HL-60 (cell line): Measurements from ENCODE around the gene SUGP1.

Experiments used
- DNase-seq, 2 experiments: peaks; one replicate each; pipeline ENCODE4 v3.0.0-alpha.2; 2010 to 2020; ENCODE audit warnings: low read depth in 1 of 2, low spot score in 1 of 2
- H3K27ac ChIP-seq: fragments of 250-450 bp; sonication (Bioruptor Pico); replicated peaks from 2 replicates; pipeline ENCODE4 v1.5.1; 2020; ENCODE audit warnings: mild to moderate bottlenecking, moderate library complexity
- H3K27me3 ChIP-seq: fragments of 250-450 bp; sonication (Bioruptor Pico); 2 replicates; pipeline ENCODE4 v1.5.1; 2021; ENCODE audit warnings: mild to moderate bottlenecking, moderate library complexity; ENCODE audit not compliant: insufficient read depth, poor library complexity, severe bottlenecking
- H3K4me3 ChIP-seq: replicated peaks from 2 replicates; pipeline ENCODE4 v1.5.1; 2011; ENCODE audit warnings: mild to moderate bottlenecking, control low read depth, low read length; ENCODE audit not compliant: insufficient read depth
- GABPA ChIP-seq: IDR thresholded peaks from 2 replicates; pipeline ENCODE4 v1.6.1; 2012; ENCODE audit warnings: low read depth
- POLR2AphosphoS5 ChIP-seq: IDR thresholded peaks from 2 replicates; pipeline ENCODE4 v1.6.1; 2012; ENCODE audit warnings: low read depth
- SPI1 ChIP-seq: IDR thresholded peaks from 2 replicates; pipeline ENCODE4 v1.6.1; 2012; ENCODE audit warnings: low read depth, mild to moderate bottlenecking, borderline replicate concordance
- TF ChIP-seq, protein P1 (sequence below): IDR thresholded peaks from one replicate; pipeline ENCODE4 v1.5.1; 2011; ENCODE audit warnings: low read length, control low read depth, inconsistent platforms; ENCODE audit not compliant: insufficient read depth
- TF ChIP-seq, protein P2 (sequence below): IDR thresholded peaks from 2 replicates; pipeline ENCODE4 v1.6.1; 2012; ENCODE audit warnings: low read depth; ENCODE audit not compliant: insufficient replicate concordance

Gene SUGP1

DNA sequence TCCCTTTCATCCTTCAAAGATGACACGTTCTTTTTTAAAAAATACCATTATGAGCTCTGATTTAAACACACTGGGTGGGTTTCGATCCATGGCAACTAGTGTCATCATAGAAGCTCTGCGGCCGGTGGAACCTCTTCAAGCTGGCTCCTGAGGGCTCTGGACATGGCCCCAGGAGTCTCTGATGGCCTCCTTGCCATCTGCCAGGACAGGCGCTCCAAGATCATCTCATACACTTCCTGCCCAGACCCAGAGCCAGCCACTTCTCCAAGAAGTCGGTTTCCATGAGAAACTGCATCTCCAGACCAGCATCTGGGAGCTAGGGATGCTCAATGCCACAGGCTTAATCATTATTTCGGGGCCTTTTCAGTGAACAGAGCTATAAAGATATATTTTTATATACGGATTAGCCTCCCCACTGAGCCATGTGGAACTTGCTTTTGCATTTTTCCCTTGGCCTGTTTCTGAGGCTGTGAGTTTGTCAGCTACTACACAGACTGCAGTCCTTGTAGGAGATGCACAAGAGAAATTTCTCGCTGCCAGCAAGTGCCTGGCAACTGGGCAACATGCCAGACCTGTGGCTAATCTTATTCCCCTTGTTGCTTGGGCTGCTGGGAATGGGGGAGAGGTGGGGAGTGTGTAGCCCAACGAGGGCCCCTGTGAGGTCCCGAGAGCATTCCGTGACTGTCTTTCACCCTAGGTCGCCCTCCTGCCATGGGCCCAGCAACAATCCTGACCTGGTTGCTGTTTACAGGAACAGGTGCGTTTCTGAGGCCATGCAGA is 15.9 kb downstream of the SUGP1 start:
- no peaks in the 10 kb centered on the region for H3K27me3 ChIP-seq
- TF ChIP-seq SPI1 (no peak), POLR2AphosphoS5 (no peak), GABPA (no peak)
- TF ChIP-seq, protein P1, sequence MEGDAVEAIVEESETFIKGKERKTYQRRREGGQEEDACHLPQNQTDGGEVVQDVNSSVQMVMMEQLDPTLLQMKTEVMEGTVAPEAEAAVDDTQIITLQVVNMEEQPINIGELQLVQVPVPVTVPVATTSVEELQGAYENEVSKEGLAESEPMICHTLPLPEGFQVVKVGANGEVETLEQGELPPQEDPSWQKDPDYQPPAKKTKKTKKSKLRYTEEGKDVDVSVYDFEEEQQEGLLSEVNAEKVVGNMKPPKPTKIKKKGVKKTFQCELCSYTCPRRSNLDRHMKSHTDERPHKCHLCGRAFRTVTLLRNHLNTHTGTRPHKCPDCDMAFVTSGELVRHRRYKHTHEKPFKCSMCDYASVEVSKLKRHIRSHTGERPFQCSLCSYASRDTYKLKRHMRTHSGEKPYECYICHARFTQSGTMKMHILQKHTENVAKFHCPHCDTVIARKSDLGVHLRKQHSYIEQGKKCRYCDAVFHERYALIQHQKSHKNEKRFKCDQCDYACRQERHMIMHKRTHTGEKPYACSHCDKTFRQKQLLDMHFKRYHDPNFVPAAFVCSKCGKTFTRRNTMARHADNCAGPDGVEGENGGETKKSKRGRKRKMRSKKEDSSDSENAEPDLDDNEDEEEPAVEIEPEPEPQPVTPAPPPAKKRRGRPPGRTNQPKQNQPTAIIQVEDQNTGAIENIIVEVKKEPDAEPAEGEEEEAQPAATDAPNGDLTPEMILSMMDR, result no peak
- TF ChIP-seq, protein P2, sequence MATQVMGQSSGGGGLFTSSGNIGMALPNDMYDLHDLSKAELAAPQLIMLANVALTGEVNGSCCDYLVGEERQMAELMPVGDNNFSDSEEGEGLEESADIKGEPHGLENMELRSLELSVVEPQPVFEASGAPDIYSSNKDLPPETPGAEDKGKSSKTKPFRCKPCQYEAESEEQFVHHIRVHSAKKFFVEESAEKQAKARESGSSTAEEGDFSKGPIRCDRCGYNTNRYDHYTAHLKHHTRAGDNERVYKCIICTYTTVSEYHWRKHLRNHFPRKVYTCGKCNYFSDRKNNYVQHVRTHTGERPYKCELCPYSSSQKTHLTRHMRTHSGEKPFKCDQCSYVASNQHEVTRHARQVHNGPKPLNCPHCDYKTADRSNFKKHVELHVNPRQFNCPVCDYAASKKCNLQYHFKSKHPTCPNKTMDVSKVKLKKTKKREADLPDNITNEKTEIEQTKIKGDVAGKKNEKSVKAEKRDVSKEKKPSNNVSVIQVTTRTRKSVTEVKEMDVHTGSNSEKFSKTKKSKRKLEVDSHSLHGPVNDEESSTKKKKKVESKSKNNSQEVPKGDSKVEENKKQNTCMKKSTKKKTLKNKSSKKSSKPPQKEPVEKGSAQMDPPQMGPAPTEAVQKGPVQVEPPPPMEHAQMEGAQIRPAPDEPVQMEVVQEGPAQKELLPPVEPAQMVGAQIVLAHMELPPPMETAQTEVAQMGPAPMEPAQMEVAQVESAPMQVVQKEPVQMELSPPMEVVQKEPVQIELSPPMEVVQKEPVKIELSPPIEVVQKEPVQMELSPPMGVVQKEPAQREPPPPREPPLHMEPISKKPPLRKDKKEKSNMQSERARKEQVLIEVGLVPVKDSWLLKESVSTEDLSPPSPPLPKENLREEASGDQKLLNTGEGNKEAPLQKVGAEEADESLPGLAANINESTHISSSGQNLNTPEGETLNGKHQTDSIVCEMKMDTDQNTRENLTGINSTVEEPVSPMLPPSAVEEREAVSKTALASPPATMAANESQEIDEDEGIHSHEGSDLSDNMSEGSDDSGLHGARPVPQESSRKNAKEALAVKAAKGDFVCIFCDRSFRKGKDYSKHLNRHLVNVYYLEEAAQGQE, result no peak
- DNase-seq, result no peak

DNA sequence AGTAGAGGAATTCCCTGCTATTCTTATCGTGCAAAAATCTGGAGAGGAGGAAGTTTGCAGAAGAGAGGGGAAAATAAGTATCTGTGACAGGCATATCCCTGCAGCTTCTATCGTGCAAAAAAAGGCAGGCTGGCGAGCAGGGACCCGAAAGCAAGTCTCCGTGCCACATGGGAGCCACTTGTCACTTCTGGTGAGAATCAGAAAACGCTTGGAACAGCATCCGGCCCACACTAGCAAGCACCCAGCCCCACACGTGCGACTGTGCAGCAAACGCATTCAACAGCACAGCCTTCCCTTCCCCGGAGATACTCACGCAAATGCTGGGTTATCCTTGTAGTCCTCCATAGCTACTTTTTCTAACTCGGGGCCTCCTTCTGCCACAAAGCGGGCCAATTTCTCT is 16.9 kb downstream of the SUGP1 start:
- Histone ChIP-seq H3K27ac (no peak overlapping the region), H3K27me3 (no peaks in the 10 kb centered on the region), H3K4me3 (no peak overlapping the region)
- TF ChIP-seq SPI1 (no peak), GABPA (no peak)
- no peak for DNase-seq

More for the DNA sequence above, 15.9 kb downstream of the SUGP1 start:
- Histone ChIP-seq H3K27ac (no peak overlapping the region), H3K4me3 (no peak overlapping the region)

DNA sequence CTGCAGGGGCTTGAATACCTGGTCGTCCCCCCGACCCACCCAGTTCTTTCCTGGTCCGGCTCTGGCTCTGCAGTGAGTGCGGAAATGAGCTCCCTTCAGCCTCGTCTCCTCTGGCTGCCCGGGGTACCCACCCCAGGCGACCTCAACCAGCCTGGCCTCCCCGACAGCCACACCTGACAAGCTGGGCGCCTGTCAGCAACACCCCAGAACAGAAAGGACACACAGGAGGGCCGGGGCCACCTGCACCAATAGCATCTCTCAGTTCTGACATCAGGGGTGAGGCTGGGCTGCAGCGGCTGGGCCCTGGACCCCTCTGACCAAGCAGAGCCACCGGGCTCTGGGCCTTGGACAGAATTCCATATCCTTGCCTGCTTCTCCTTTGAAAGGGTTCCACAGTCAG is 19.7 kb downstream of the SUGP1 start:
- Histone ChIP-seq H3K27me3 (no peaks in the 10 kb centered on the region), H3K27ac (no peak overlapping the region), H3K4me3 (no peak overlapping the region)
- no peak for TF ChIP-seq POLR2AphosphoS5
- TF ChIP-seq, protein P1, result no peak
- TF ChIP-seq, protein P2, result no peak
- no peak for TF ChIP-seq GABPA
- TF ChIP-seq SPI1, result no peak
- DNase-seq, result no peak

DNA sequence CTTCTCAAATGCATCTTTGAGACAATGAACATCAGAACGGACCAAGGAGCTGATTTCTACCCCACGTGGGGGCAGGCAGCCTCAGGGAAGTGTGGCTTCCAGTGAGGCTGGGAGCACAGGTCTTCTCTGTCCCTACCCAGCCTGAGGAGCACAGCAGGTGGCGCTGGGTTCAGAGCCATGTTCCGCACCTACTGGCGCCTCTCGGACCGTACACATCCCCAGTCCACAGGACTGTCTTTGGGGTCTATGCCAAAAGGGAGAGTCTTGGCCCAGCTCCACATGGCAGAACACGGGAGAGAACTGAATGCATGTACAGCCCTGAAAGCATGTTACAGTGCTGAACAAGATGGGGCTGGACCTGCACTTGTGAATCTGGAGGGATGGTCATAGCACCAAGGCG is 22.6 kb downstream of the SUGP1 start:
- no peak overlapping the region for H3K4me3 ChIP-seq
- no peak overlapping the region for H3K27ac ChIP-seq
- no peak for TF ChIP-seq GABPA
- no peak for DNase-seq
- H3K27me3 ChIP-seq, result no peaks in the 10 kb centered on the region
